IPS-NIHi7 (cell line): ENCODE results near the gene NPDC1.

Source experiments
- DNase-seq: peaks from one replicate; pipeline ENCODE4 v3.0.0; 2012; ENCODE audit warnings: mixed read lengths; ENCODE audit errors: extremely low spot score

Gene NPDC1

GRCh38 chr9:137056739-137057415, 10.9 kb upstream of the NPDC1 start:
- DNase-seq = no peak

DNA sequence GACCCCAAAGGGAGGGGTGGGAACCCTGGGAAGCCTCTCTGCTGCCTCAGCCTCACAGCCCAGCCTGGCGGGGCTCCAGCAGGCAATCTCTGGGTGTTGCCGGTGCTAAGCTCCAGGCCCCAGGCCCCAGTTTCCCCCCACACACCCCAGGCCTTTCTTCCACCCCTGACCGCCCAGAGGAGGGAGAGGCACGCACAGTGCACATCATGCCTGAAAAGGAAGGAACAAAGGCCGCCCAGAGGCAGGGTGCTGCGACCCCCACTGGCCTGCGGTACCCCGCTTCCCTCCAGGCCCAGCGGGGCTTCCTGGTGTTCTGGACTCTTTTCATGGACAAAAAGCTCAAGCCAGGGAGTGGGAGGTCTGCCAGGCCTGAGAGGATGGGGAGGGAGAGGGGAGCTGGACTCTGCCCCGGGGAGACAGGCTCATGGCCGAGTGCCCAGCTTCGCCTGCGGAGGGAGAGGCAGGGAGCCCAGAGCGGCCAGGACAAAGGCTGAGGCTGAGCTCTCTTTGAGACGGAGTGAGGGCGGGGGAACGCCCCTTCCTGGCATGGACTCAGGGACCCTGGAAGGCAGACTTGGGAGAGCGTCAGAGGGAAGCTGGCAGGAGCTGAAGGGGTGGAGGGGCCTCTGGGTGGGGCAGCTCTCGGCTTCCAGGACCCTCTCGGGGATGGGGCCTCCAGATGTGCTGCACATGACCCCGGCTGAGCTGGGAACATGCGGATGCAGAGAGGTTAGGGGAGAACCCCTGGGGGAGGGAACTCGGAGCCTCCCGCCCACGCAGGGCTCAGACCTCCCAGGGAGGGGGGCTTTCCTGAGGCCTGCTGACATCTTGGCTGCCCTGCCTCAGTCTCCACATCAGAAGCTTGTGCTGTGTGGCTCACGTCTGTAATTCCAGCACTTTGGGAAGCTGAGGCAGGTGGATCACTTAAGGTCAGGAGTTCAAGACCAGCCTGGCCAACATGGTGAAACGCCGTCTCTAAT, 9.7 kb upstream of the NPDC1 start:
- no peak for DNase-seq

- no peak for DNase-seq
Measured at GRCh38 chr9:137054932-137055384, 9.0 kb upstream of the NPDC1 start.

- peak; percentile 74 for DNase-seq
Measured at GRCh38 chr9:137053944-137054931, 8.3 kb upstream of the NPDC1 start, which contains the start of gene ENTPD2. ENTPD2 (minus strand) TSS chr9:137054061; CDS start chr9:137053997, 64 bp downstream.

- DNase-seq = no peak
Measured at GRCh38 chr9:137052998-137053943, 7.3 kb upstream of the NPDC1 start.

- DNase-seq = no peak
Measured at GRCh38 chr9:137052293-137052692, 6.3 kb upstream of the NPDC1 start.

DNA sequence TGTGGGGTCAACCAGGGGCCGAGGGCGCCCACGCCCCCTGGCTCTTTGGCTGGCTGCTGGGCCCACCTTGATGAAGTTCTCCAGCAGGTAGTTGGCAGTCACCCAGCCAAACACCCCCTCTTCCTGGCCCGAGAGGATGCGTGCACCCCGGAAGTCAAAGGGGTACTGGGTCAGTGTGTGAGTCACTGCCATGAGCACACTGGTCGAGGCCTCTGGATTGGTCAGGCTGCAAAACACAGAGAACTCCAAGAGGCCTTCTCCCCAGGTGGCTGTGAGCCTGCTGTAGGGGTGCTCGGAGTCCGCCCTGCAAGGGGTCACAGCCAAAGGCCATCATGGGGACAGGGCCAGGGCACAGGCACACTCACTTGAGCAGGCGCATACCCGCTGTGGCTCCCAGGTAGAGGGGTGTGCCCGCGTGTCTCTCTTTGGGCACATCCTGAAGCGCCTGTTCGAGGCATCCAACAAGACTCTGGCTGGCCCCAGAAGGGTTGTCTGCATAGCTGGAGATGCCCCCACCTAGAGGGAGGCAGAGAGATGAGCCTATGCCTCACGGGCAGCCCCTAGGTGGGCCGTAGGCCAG, 5.3 kb upstream of the NPDC1 start:
- DNase-seq = no peak

- DNase-seq = no peak
Measured at GRCh38 chr9:137050570-137050969, 4.6 kb upstream of the NPDC1 start.

GRCh38 chr9:137049544-137050449, 3.8 kb upstream of the NPDC1 start:
- peak; percentile 80 for DNase-seq

DNA sequence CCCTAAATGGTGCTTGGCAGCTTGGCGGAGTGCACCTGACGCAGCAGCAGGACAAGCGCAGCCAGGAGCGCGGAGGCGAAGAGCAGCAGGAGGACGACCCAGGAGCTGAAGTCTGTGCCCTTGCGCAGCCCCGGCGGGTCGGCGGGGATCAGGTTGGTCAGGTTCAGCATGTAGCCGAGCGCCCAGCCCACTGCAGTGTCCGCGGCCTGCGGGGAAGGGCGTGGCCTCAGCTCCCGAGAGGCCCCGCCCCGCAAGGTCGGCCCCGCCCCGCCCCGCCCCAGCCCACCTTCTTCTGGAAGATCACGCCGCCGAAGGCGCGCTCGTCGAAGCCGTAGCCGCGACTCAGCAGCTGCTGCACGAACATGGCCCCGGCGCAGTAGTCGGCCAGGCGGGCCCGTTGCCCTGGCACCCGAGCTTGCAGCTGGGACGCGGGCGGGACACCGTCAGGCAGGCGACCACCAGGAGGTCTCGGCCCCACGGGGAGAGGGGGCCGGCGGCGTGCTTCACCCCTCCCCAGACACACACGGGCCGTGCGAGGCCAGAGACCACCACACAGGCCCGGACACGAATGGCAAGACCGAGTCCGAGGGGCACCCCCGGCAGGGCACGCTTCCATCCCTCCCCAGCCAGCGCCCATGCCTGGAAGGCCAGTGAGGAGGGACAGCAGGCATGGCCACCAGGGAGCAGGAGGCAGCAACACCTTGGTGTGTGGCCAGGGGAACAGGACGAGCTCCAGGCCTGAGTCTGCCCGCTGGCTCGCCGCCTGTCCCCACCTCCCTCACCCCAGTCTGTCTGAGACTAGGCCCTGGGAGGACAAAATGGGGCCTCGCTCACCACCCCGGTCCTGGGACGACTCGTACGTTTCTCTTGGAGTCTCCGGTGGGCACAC, 2.9 kb upstream of the NPDC1 start:
- peak; percentile 66 for DNase-seq

DNA sequence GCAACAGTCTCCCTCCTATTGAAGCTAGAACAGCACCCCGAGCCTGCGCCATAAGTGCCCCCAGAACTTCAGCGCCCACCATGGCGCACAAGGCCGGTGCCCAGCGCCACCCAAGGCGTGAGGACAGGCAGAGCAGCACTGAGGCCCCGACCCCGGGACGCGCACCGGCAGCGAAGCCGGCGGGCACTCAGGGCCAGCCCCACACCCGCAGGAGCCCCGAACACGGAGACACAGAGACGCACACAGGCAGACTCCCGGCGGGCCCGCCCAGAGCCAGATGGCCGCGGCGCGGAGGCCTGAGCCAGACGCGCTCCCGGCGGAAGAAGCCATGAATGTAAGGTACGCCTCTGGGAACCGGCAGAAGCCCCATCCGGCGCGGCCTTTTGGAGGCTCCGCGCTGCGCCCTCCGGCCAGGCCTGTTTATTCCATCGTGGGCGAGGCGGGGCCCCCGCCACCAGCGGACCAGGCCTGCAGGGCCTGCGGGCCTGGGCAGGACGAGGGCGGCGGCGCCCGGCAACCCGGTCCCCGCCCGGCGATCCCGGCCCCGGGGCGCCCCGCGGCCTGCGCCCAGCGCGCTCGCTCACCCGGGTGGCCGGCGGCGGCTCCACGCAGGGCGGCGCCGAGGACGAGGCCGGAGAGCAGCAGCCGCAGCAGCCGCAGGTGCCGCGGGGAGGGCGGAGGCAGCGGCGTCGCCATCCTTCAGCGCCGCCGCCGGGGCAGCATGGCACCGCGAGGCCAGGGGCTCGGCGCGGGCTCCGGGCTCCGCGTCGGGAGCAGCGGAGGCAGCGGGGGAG, 486 bp downstream of the NPDC1 start:
- peak; percentile 54 for DNase-seq

GRCh38 chr9:137044502-137045177, 1.3 kb downstream of the NPDC1 start:
- DNase-seq = no peak

DNA sequence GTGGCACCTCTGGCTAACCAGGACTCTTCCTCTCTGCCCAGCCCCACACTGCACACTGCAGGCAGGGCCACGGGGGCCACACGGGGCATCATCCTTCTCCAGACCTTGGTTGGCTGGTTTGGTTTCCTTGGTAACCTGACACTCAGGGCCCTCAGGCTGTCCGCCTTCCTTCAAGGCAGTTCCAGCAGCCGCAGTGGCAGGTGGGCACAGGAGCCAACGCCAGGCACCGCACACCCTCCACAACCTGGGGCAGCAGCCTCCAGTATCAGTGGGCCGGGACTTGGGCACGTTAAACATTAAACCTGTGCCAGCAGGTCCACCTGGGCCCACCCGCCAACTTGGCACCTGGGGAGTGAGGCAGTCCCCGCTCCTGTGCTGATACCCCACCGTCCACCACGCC, 1.9 kb downstream of the NPDC1 start:
- DNase-seq = no peak

GRCh38 chr9:137042751-137043727, 2.9 kb downstream of the NPDC1 start:
- no peak for DNase-seq

DNA sequence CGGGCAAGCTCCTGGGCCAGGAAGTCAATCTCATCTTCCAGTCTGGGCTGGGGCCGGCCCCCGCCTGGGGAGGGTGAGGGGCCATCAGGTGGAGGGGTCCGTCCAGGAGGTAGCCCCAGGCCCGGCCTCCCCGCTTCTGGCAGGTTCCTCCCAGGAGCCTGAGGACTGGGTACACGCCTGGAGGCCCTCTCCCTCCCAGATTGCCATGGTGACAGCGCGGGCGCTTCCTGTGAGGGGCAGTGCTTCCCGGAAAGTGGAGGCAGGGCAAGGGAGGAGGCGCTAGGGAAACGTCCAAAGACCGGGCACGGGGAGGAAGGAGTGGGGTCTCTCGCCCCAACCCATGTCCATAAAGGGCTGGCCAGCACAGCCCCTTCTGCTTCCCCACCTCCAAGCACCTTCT, 4.9 kb downstream of the NPDC1 start:
- DNase-seq = no peak
